HepG2 (cell line): ENCODE data around the gene CELF5. TPM values are rescaled to one million over a fixed set of nuclear protein-coding genes. Genes with fewer than 3 reads are reported as not detected.

ENCODE experiments used
- ATAC-seq: fragments of 200-7000 bp; cut with Tn5 transposase; 3 replicates; pipeline ENCODE4 v1.9.1; 2020; ENCODE audit warnings: mild to moderate bottlenecking, moderate library complexity
- BruUV-seq: library from RNA; stranded (reverse); fragments of 400-500 nt; replicated peaks from 2 replicates; lab custom pipeline; 2021; lab: Mats Ljungman, UMichigan
- CTCF ChIA-PET: fragments of 300-600 bp; formaldehyde crosslinking; extraction: SDS; loops from one replicate; lab custom pipeline; 2021; ENCODE audit warnings: low total read pairs, inconsistent platforms, low intra/inter-chr PET ratio; lab: Yijun Ruan, JAX
- POLR2A ChIA-PET: fragments of 350-600 bp; sonication (Branson Sonifier 250); formaldehyde crosslinking; loops from one replicate; lab custom pipeline; 2020; ENCODE audit warnings: antibody characterized with exemption, inconsistent platforms; lab: Yijun Ruan, JAX
- DNase-seq: peaks from one replicate; pipeline ENCODE4 v3.0.0-alpha.2; 2015; ENCODE audit warnings: low spot score
- FAIRE-seq: peaks from 3 replicates; lab custom pipeline; 2011; peaks lifted over from hg19 to GRCh38; lab: Jason Lieb, UNC
- H2AFZ ChIP-seq: one replicate; pipeline ENCODE4 v1.6.1; 2011; ENCODE audit warnings: low read length, inconsistent platforms
- H3K27ac ChIP-seq: fragments of 300-600 bp; 3 replicates; pipeline ENCODE4 v1.8.0; 2011; ENCODE audit warnings: mixed run types, mild to moderate bottlenecking, mixed read lengths, low read length, inconsistent platforms; ENCODE audit not compliant: insufficient read depth; ENCODE audit errors: extremely low read length
- H3K27me3 ChIP-seq, 2 experiments: fragments of 200-600 bp in 1 of 2; 2 replicates in 1 of 2; 3 replicates in 1 of 2; pipeline versions ENCODE4 v1.6.0 to v1.8.0; 2011; ENCODE audit warnings: low read length in 2 of 2, mild to moderate bottlenecking in 2 of 2, moderate library complexity in 2 of 2, inconsistent platforms in 1 of 2; ENCODE audit not compliant: insufficient read depth in 2 of 2, control insufficient read depth in 1 of 2
- H3K36me3 ChIP-seq, 2 experiments: fragments of 200-600 bp in 1 of 2; replicated peaks in 1 of 2; 2 replicates in 1 of 2; 3 replicates in 1 of 2; pipeline versions ENCODE4 v1.5.1 to v1.8.0; 2011; ENCODE audit warnings: low read length in 2 of 2, inconsistent platforms in 1 of 2; ENCODE audit not compliant: insufficient read depth in 2 of 2, control insufficient read depth in 1 of 2
- H3K4me1 ChIP-seq: 2 replicates; pipeline ENCODE4 v1.5.1; 2012; ENCODE audit warnings: low read length, inconsistent platforms; ENCODE audit not compliant: insufficient read depth
- H3K4me2 ChIP-seq: 2 replicates; pipeline ENCODE4 v1.6.0; 2011; ENCODE audit warnings: low read depth, low read length, inconsistent platforms
- H3K4me3 ChIP-seq, 3 experiments: fragments of 200-600 bp in 1 of 3; sonication (generic), shearing (Covaris generic) in 1 of 3; replicated peaks in 1 of 3; 2 replicates each; pipeline ENCODE4 v1.5.1; 2011 to 2016; ENCODE audit warnings: low read length in 3 of 3, inconsistent platforms in 2 of 3, low read depth in 2 of 3, mild to moderate bottlenecking in 2 of 3, control low read depth in 1 of 3, mixed read lengths in 1 of 3; ENCODE audit not compliant: insufficient read depth in 1 of 3
- H3K79me2 ChIP-seq: one replicate; pipeline ENCODE4 v1.6.1; 2011; ENCODE audit warnings: low read length, inconsistent platforms; ENCODE audit not compliant: insufficient read depth
- H3K9ac ChIP-seq: 2 replicates; pipeline ENCODE4 v1.6.0; 2011; ENCODE audit warnings: mild to moderate bottlenecking, low read depth, low read length, inconsistent platforms; ENCODE audit not compliant: insufficient read depth
- H3K9me3 ChIP-seq: 2 replicates; pipeline ENCODE4 v1.5.1; 2012; ENCODE audit warnings: mild to moderate bottlenecking, low read length
- H4K20me1 ChIP-seq: 2 replicates; pipeline ENCODE4 v1.6.0; 2011; ENCODE audit warnings: inconsistent platforms, mild to moderate bottlenecking, low read length, moderate library complexity; ENCODE audit not compliant: insufficient read depth
- FOXP1 ChIP-seq, 2 experiments: fragments of 450-650 bp in 1 of 2; IDR thresholded peaks; 2 replicates each; pipeline ENCODE4 v1.6.1; 2017 to 2018; ENCODE audit warnings: antibody characterized with exemption in 1 of 2
- MXI1 ChIP-seq: IDR thresholded peaks from 3 replicates; pipeline ENCODE4 v1.6.1; 2012; ENCODE audit warnings: low read depth, low read length, inconsistent platforms, borderline replicate concordance
- SNAPC2 ChIP-seq: sonication (generic); formaldehyde crosslinking; IDR thresholded peaks from 2 replicates; pipeline ENCODE4 v1.8.1; 2022; ENCODE audit warnings: mild to moderate bottlenecking, missing genetic modification reagents
- TARDBP ChIP-seq: sonication (generic); formaldehyde crosslinking; IDR thresholded peaks from 2 replicates; pipeline ENCODE4 v1.8.0; 2022; ENCODE audit warnings: mild to moderate bottlenecking, missing genetic modification reagents
- ZKSCAN1 ChIP-seq: fragments of 150-350 bp; IDR thresholded peaks from 2 replicates; pipeline ENCODE4 v1.6.1; 2014; ENCODE audit warnings: low read length
- ZNF24 ChIP-seq: fragments of 450-650 bp; IDR thresholded peaks from 2 replicates; pipeline ENCODE4 v1.6.1; 2017; ENCODE audit warnings: antibody characterized with exemption, mild to moderate bottlenecking
- WGBS: methylation state at CpG from one replicate; pipeline ENCODE4 v1.1.6; 2017; ENCODE audit warnings: low lambda C conversion rate; 5-methylcytosine and 5-hydroxymethylcytosine counted together
- in situ Hi-C: cut with HindIII; loops from 2 replicates; pipeline ENCODE4 v1.10.0; 2017; ENCODE audit warnings: low pct_unique_long_range_greater_than_20kb; ENCODE audit not compliant: extremely low pct_ligation_motif_present
- intact Hi-C: fragments of 100-400 bp; cut with micrococcal nuclease; formaldehyde crosslinking; loops from one replicate; pipeline ENCODE4 v1.10.0; 2022; ENCODE audit not compliant: unreplicated experiment
- polyA plus RNA-seq, 8 experiments: library from polyadenylated mRNA; depleted of rRNA in 3 of 8; stranded (reverse) in 7 of 8; unstranded in 1 of 8; fragments of >200 nt; fragmentation: Illumina TruSeq in 4 of 8; extraction: Trizol in 4 of 8; gene quantifications; 2 replicates each; pipeline versions ENCODE4 v1.2.1 to v1.2.3, GENCODE V29; 2011 to 2016; ENCODE audit warnings: low read depth in 4 of 8, missing spikeins in 1 of 8, mixed read lengths in 1 of 8; ENCODE audit not compliant: insufficient read depth in 1 of 8
- total RNA-seq, 5 experiments: library from RNA; depleted of rRNA; stranded (reverse); fragments of >200 nt; fragmentation: Illumina TruSeq; extraction: Trizol; gene quantifications; 2 replicates each; pipeline ENCODE4 v1.2.3, GENCODE V29; 2016; ENCODE audit warnings: low read depth in 1 of 5
- TF ChIP-seq, protein P1 (sequence below): sonication (generic); formaldehyde crosslinking; IDR thresholded peaks from 2 replicates; pipeline ENCODE4 v1.4.0; 2020; ENCODE audit warnings: mild to moderate bottlenecking, missing genetic modification reagents, borderline replicate concordance
- TF ChIP-seq, protein P2 (sequence below): sonication (generic); formaldehyde crosslinking; IDR thresholded peaks from 2 replicates; pipeline ENCODE4 v1.4.0; 2020; ENCODE audit warnings: missing genetic modification reagents, mild to moderate bottlenecking, borderline replicate concordance
- TF ChIP-seq, protein P3 (sequence below): IDR thresholded peaks from 2 replicates; pipeline ENCODE4 v1.6.1; 2016; ENCODE audit warnings: low read depth, missing genetic modification reagents, missing compliant biosample characterization
- TF ChIP-seq, protein P4 (sequence below): sonication (generic); formaldehyde crosslinking; IDR thresholded peaks from 2 replicates; pipeline ENCODE4 v1.5.0; 2020; ENCODE audit warnings: missing genetic modification reagents
- TF ChIP-seq, protein P5 (sequence below): sonication (generic); formaldehyde crosslinking; IDR thresholded peaks from 2 replicates; pipeline ENCODE4 v1.4.0; 2020; ENCODE audit warnings: missing genetic modification reagents

Gene CELF5
- total and polyA plus RNA-seq, 2 of the 13 experiments (the other 11 are each of a cell fraction or from before 2014, with no cell fraction given) = 0.31 to 0.84 TPM

DNA sequence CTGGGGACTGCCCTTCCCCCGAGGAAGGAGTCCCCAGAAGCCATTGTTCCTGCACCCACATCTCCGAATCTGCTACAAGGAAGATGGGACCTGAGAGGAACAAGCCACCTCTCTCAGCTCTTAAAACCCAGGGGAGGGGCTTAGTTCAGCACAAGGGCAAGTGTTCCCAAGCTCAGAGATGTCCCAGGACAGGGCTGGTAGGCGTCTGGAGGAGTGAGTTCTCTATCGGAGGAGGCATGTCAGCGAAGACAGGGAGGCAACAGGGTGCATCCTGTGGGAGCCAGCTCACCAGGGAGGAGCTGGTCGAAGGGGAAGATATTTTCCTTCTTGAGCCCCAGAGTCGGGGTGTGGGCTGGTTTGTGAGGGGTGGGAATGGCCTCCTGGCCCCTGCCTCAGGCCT lies 54.8 kb downstream of the CELF5 start:
- Histone ChIP-seq H4K20me1 (no peaks in the 10 kb centered on the region), H3K79me2 (no peaks in the 10 kb centered on the region), H3K27ac (no peak overlapping the region), H3K27me3 (peaks cover 9 to 31% of the 10 kb centered on the region in 2 experiments; a peak in 3 of 5 replicates), H3K4me1 (peaks cover 42% of the 10 kb centered on the region), H3K36me3 (no peaks in the 10 kb centered on the region), H3K4me2 (no peak overlapping the region), H3K4me3 (no peak overlapping the region), H2AFZ (no peak overlapping the region), H3K9me3 (no peaks in the 10 kb centered on the region), H3K9ac (no peak overlapping the region)
- POLR2A ChIA-PET = no interaction called here
- intact Hi-C loops = no loop called here
- in situ Hi-C loops = no loop called here
- CTCF ChIA-PET = no interaction called here
- no peak for ATAC-seq
- BruUV-seq = no TSS peak
- FAIRE-seq = no peak
- WGBS = 0% methylated on average over 1 of the region's 7 CpGs
- no peak for DNase-seq
- TF ChIP-seq, protein P1, sequence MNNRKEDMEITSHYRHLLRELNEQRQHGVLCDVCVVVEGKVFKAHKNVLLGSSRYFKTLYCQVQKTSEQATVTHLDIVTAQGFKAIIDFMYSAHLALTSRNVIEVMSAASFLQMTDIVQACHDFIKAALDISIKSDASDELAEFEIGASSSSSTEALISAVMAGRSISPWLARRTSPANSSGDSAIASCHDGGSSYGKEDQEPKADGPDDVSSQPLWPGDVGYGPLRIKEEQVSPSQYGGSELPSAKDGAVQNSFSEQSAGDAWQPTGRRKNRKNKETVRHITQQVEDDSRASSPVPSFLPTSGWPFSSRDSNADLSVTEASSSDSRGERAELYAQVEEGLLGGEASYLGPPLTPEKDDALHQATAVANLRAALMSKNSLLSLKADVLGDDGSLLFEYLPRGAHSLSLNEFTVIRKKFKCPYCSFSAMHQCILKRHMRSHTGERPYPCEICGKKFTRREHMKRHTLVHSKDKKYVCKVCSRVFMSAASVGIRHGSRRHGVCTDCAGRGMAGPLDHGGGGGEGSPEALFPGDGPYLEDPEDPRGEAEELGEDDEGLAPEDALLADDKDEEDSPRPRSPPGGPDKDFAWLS (CRISPR knock-in tag) = no peak
- TF ChIP-seq FOXP1 (IDR thresholded peaks at IDR 0.05) (no peak), FOXP1 (CRISPR knock-in tag; IDR thresholded peaks at IDR 0.05) (no peak), ZKSCAN1 (no peak), MXI1 (no peak), TARDBP (no peak), SNAPC2 (no peak), ZNF24 (no peak)
- TF ChIP-seq, protein P2, sequence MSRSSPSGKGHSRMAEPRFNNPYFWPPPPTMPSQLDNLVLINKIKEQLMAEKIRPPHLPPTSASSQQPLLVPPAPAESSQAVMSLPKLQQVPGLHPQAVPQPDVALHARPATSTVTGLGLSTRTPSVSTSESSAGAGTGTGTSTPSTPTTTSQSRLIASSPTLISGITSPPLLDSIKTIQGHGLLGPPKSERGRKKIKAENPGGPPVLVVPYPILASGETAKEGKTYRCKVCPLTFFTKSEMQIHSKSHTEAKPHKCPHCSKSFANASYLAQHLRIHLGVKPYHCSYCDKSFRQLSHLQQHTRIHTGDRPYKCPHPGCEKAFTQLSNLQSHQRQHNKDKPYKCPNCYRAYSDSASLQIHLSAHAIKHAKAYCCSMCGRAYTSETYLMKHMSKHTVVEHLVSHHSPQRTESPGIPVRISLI (CRISPR knock-in tag) = no peak
- TF ChIP-seq, protein P3, sequence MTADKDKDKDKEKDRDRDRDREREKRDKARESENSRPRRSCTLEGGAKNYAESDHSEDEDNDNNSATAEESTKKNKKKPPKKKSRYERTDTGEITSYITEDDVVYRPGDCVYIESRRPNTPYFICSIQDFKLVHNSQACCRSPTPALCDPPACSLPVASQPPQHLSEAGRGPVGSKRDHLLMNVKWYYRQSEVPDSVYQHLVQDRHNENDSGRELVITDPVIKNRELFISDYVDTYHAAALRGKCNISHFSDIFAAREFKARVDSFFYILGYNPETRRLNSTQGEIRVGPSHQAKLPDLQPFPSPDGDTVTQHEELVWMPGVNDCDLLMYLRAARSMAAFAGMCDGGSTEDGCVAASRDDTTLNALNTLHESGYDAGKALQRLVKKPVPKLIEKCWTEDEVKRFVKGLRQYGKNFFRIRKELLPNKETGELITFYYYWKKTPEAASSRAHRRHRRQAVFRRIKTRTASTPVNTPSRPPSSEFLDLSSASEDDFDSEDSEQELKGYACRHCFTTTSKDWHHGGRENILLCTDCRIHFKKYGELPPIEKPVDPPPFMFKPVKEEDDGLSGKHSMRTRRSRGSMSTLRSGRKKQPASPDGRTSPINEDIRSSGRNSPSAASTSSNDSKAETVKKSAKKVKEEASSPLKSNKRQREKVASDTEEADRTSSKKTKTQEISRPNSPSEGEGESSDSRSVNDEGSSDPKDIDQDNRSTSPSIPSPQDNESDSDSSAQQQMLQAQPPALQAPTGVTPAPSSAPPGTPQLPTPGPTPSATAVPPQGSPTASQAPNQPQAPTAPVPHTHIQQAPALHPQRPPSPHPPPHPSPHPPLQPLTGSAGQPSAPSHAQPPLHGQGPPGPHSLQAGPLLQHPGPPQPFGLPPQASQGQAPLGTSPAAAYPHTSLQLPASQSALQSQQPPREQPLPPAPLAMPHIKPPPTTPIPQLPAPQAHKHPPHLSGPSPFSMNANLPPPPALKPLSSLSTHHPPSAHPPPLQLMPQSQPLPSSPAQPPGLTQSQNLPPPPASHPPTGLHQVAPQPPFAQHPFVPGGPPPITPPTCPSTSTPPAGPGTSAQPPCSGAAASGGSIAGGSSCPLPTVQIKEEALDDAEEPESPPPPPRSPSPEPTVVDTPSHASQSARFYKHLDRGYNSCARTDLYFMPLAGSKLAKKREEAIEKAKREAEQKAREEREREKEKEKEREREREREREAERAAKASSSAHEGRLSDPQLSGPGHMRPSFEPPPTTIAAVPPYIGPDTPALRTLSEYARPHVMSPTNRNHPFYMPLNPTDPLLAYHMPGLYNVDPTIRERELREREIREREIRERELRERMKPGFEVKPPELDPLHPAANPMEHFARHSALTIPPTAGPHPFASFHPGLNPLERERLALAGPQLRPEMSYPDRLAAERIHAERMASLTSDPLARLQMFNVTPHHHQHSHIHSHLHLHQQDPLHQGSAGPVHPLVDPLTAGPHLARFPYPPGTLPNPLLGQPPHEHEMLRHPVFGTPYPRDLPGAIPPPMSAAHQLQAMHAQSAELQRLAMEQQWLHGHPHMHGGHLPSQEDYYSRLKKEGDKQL = no peak
- TF ChIP-seq, protein P4, sequence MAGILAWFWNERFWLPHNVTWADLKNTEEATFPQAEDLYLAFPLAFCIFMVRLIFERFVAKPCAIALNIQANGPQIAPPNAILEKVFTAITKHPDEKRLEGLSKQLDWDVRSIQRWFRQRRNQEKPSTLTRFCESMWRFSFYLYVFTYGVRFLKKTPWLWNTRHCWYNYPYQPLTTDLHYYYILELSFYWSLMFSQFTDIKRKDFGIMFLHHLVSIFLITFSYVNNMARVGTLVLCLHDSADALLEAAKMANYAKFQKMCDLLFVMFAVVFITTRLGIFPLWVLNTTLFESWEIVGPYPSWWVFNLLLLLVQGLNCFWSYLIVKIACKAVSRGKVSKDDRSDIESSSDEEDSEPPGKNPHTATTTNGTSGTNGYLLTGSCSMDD (CRISPR knock-in tag) = no peak
- TF ChIP-seq, protein P5, sequence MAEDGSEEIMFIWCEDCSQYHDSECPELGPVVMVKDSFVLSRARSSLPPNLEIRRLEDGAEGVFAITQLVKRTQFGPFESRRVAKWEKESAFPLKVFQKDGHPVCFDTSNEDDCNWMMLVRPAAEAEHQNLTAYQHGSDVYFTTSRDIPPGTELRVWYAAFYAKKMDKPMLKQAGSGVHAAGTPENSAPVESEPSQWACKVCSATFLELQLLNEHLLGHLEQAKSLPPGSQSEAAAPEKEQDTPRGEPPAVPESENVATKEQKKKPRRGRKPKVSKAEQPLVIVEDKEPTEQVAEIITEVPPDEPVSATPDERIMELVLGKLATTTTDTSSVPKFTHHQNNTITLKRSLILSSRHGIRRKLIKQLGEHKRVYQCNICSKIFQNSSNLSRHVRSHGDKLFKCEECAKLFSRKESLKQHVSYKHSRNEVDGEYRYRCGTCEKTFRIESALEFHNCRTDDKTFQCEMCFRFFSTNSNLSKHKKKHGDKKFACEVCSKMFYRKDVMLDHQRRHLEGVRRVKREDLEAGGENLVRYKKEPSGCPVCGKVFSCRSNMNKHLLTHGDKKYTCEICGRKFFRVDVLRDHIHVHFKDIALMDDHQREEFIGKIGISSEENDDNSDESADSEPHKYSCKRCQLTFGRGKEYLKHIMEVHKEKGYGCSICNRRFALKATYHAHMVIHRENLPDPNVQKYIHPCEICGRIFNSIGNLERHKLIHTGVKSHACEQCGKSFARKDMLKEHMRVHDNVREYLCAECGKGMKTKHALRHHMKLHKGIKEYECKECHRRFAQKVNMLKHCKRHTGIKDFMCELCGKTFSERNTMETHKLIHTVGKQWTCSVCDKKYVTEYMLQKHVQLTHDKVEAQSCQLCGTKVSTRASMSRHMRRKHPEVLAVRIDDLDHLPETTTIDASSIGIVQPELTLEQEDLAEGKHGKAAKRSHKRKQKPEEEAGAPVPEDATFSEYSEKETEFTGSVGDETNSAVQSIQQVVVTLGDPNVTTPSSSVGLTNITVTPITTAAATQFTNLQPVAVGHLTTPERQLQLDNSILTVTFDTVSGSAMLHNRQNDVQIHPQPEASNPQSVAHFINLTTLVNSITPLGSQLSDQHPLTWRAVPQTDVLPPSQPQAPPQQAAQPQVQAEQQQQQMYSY (CRISPR knock-in tag) = no peak
